GM12878 (cell line): ENCODE measurements around the gene MTMR4.

Experiments used
- ASH2L ChIP-seq: fragments of 300-600, 200-600 bp; sonication (generic); IDR thresholded peaks from 2 replicates; pipeline ENCODE4 v1.6.1; 2017; ENCODE audit warnings: low read depth, mild to moderate bottlenecking, borderline replicate concordance
- CTCF ChIP-seq, 3 experiments: IDR thresholded peaks in 2 of 3; conservative IDR thresholded peaks in 1 of 3; 2 replicates each; pipeline ENCODE4 v1.5.1; 2011; ENCODE audit warnings: low read depth in 3 of 3, low read length in 3 of 3, mild to moderate bottlenecking in 3 of 3, control low read depth in 2 of 3, moderate library complexity in 2 of 3, inconsistent platforms in 1 of 3, mixed read lengths in 1 of 3; ENCODE audit not compliant: control insufficient read depth in 2 of 3, insufficient read depth in 1 of 3; ENCODE audit errors: extremely low read depth in 1 of 3
- EGR1 ChIP-seq, 2 experiments: IDR thresholded peaks; 1 replicate in 1 of 2; 2 replicates in 1 of 2; pipeline ENCODE4 v1.6.1; 2011 to 2012; ENCODE audit warnings: low read depth in 2 of 2, low read length in 2 of 2, borderline replicate concordance in 1 of 2, mild to moderate bottlenecking in 1 of 2, moderate library complexity in 1 of 2
- EZH2 ChIP-seq: IDR thresholded peaks from 2 replicates; pipeline ENCODE4 v1.6.1; 2012; ENCODE audit warnings: low read depth, mild to moderate bottlenecking, control low read depth, inconsistent platforms, low read length, borderline replicate concordance; ENCODE audit not compliant: control insufficient read depth
- FOXK2 ChIP-seq: fragments of 450-650 bp; IDR thresholded peaks from 2 replicates; pipeline ENCODE4 v1.6.1; 2017; ENCODE audit warnings: mild to moderate bottlenecking, moderate library complexity
- HDAC2 ChIP-seq: fragments of 200-600 bp; sonication (generic); IDR thresholded peaks from 2 replicates; pipeline ENCODE4 v1.6.1; 2017
- MXI1 ChIP-seq: fragments of 150-350 bp; IDR thresholded peaks from 2 replicates; pipeline ENCODE4 v1.6.1; 2011; ENCODE audit warnings: low read depth, mild to moderate bottlenecking, inconsistent platforms, low read length, improper control_type of control experiment
- POLR2A ChIP-seq: IDR thresholded peaks from 2 replicates; pipeline ENCODE4 v1.6.1; 2011; ENCODE audit warnings: low read depth, mild to moderate bottlenecking, low read length
- POLR2AphosphoS2 ChIP-seq: IDR thresholded peaks from 2 replicates; pipeline ENCODE4 v1.6.1; 2011; ENCODE audit warnings: low read depth, mild to moderate bottlenecking, low read length, improper control_type of control experiment, moderate library complexity
- RCOR1 ChIP-seq: conservative IDR thresholded peaks from 2 replicates; pipeline ENCODE4 v1.6.1; 2012; ENCODE audit warnings: low read depth, low read length, improper control_type of control experiment
- REST ChIP-seq: IDR thresholded peaks from 2 replicates; pipeline ENCODE4 v1.6.1; 2012; ENCODE audit warnings: mild to moderate bottlenecking, low read depth, low read length
- SP1 ChIP-seq: IDR thresholded peaks from one replicate; pipeline ENCODE4 v1.6.1; 2011; ENCODE audit warnings: low read depth, low read length
- SRF ChIP-seq, 2 experiments: IDR thresholded peaks; 2 replicates each; pipeline ENCODE4 v1.6.1; 2011; ENCODE audit warnings: low read depth in 2 of 2, low read length in 2 of 2, mild to moderate bottlenecking in 1 of 2, moderate library complexity in 1 of 2
- ZNF274 ChIP-seq: IDR thresholded peaks from one replicate; pipeline ENCODE4 v1.8.0; 2011; ENCODE audit not compliant: insufficient read length, insufficient read depth

DNA sequence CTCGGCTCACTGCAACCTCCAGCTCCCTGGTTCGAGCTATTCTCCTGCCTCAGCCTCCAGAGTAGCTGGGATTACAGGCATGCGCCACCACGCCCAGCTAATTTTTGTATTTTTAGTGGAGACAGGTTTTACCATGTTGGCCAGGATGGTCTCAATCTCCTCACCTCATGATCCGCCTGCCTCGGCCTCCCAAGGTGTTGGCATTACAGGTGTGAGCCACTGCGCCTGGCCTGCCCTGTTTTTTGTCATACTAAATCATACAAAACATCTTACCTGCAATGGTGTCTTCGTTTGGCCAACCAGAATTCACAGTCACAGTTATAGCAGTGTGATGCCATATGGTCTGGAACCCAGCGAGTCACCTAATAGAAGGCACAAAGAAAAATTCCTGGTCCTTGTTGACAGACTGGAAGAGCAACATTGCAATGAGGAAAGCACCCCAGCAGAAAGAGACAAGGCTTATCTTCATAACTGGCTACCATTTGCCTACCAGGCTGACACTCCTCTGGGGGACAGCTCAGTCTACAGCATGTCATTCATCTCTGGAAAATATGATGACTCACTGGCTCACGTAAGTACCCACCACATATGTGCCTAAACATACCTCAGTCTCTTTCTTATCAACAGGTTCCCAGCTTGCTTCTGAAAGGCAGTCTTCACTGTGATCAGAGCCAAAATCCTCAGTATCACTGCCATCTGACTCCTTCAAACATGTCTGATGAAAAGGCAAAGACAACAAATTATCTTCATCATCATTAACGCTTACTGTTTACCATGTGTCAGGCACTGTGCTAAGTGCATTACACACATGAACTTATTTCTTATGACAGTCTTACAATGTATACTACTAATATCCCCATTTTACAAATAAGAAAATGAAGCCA lies 22.0 kb downstream of the MTMR4 start:
- no peak for TF ChIP-seq CTCF (IDR thresholded peaks at IDR 0.05 in 2 of 3, conservative IDR thresholded peaks at IDR 0.05 in 1 of 3; ENCODE audit: control insufficient read depth in 2 of 3, extremely low read depth in 1 of 3, insufficient read depth in 1 of 3, low read depth in 3 of 3, low read length in 3 of 3)
- TF ChIP-seq SP1 = no peak
- no peak for TF ChIP-seq POLR2AphosphoS2
- TF ChIP-seq EZH2 = no peak
- TF ChIP-seq ASH2L = no peak
- no peak for TF ChIP-seq MXI1
- TF ChIP-seq SRF (IDR thresholded peaks at IDR 0.05; ENCODE audit: low read depth in 2 of 2, low read length in 2 of 2) = no peak
- no peak for TF ChIP-seq POLR2A
- no peak for TF ChIP-seq HDAC2
- no peak for TF ChIP-seq REST
- no peak for TF ChIP-seq FOXK2
- no peak for TF ChIP-seq ZNF274
- no peak for TF ChIP-seq EGR1 (IDR thresholded peaks at IDR 0.05; ENCODE audit: borderline replicate concordance in 1 of 2, low read depth in 2 of 2, low read length in 2 of 2)
- no peak for TF ChIP-seq RCOR1
